ENCODE measurements around the gene ANTXR2. TPM values are rescaled to one million over a fixed set of nuclear protein-coding genes. Genes with fewer than 3 reads are reported as not detected.

ANTXR2 gene
- total RNA-seq, 4 donors from 2014 or later = 69.6 to 139 (median 118) TPM

- 10 to 27% methylated on average over 2 of the region's 2 CpGs for WGBS, 2 donors
- Histone ChIP-seq H3K9me3 (no peaks in the 10 kb centered on the region), H3K36me3 (peaks cover 0 to 28% (median 0%) of the 10 kb centered on the region in 3 donors), H3K27me3 (no peaks in the 10 kb centered on the region), H3K27ac (peak overlapping the region; percentile 71 to 95 (median 81)), H3K4me3 (peak overlapping the region in 3 of 4 donors; percentile 1 to 26 (median 11)), H3K4me1 (peaks cover 0 to 46% (median 20%) of the 10 kb centered on the region in 4 donors)
- TF ChIP-seq POLR2A (IDR thresholded peaks at IDR 0.05) (peak in 1 of 2 donors; percentile 12), EP300 (IDR thresholded peaks at IDR 0.05) (peak; percentile 83 to 91), CTCF (IDR thresholded peaks at IDR 0.05) (no peak)
- DNase-seq (ENCODE audit: low spot score in 2 of 2) = no peak
Measured at GRCh38 chr4:80036949-80037685, 35.9 kb downstream of the ANTXR2 start.

- Histone ChIP-seq H3K9me3 (no peaks in the 10 kb centered on the region), H3K27ac (peak overlapping the region; percentile 71 to 95 (median 81)), H3K36me3 (peaks cover 0 to 22% (median 0%) of the 10 kb centered on the region in 3 donors), H3K4me3 (peak overlapping the region in 2 of 4 donors; percentile 11 to 26), H3K4me1 (peaks cover 0 to 46% (median 20%) of the 10 kb centered on the region in 4 donors), H3K27me3 (no peaks in the 10 kb centered on the region)
- TF ChIP-seq POLR2A (IDR thresholded peaks at IDR 0.05) (no peak), CTCF (IDR thresholded peaks at IDR 0.05) (no peak), EP300 (IDR thresholded peaks at IDR 0.05) (no peak)
- 49 to 60% methylated on average over 7 of the region's 7 CpGs for WGBS, 2 donors
- no peak for DNase-seq (ENCODE audit: low spot score in 2 of 2)
Measured at GRCh38 chr4:80036306-80036705, 36.7 kb downstream of the ANTXR2 start.

- TF ChIP-seq POLR2A (IDR thresholded peaks at IDR 0.05) = no peak
- TF ChIP-seq EP300 (IDR thresholded peaks at IDR 0.05) = no peak
- no peak for TF ChIP-seq CTCF (IDR thresholded peaks at IDR 0.05)
- Histone ChIP-seq H3K4me1 (peaks cover 0 to 46% (median 20%) of the 10 kb centered on the region in 4 donors), H3K27ac (peak overlapping the region in 2 of 4 donors; percentile 88 to 95), H3K9me3 (no peaks in the 10 kb centered on the region), H3K36me3 (peaks cover 0 to 26% (median 0%) of the 10 kb centered on the region in 3 donors), H3K27me3 (no peaks in the 10 kb centered on the region), H3K4me3 (no peak overlapping the region)
- 78 to 80% methylated on average over 2 of the region's 2 CpGs for WGBS, 2 donors
- no peak for DNase-seq (ENCODE audit: low spot score in 2 of 2)
Measured at GRCh38 chr4:80035336-80035735, 37.7 kb downstream of the ANTXR2 start.

- DNase-seq (ENCODE audit: low spot score in 2 of 2) = no peak
- H3K4me3 ChIP-seq = no peak overlapping the region
- no peak overlapping the region for H3K27ac ChIP-seq
- no peak for TF ChIP-seq CTCF (IDR thresholded peaks at IDR 0.05)
- TF ChIP-seq POLR2A (IDR thresholded peaks at IDR 0.05) = no peak
- no peak for TF ChIP-seq EP300 (IDR thresholded peaks at IDR 0.05)
- H3K36me3 ChIP-seq = peaks cover 0 to 30% (median 0%) of the 10 kb centered on the region in 3 donors
- no peaks in the 10 kb centered on the region for H3K9me3 ChIP-seq
- H3K27me3 ChIP-seq = no peaks in the 10 kb centered on the region
- peaks cover 0 to 43% (median 20%) of the 10 kb centered on the region in 4 donors for H3K4me1 ChIP-seq
Measured at GRCh38 chr4:80033581-80033980, 39.4 kb downstream of the ANTXR2 start.

- DNase-seq (ENCODE audit: low spot score in 2 of 2) = no peak
- no peaks in the 10 kb centered on the region for H3K27me3 ChIP-seq
- WGBS, 2 donors = 67 to 77% methylated on average over 2 of the region's 2 CpGs
- H3K4me3 ChIP-seq = no peak overlapping the region
- TF ChIP-seq EP300 (IDR thresholded peaks at IDR 0.05) (no peak), CTCF (IDR thresholded peaks at IDR 0.05) (no peak), POLR2A (IDR thresholded peaks at IDR 0.05) (no peak)
- no peak overlapping the region for H3K27ac ChIP-seq
- H3K36me3 ChIP-seq = peaks cover 0 to 40% (median 0%) of the 10 kb centered on the region in 3 donors
- peaks cover 0 to 19% (median 0%) of the 10 kb centered on the region in 4 donors for H3K4me1 ChIP-seq
- H3K9me3 ChIP-seq = no peaks in the 10 kb centered on the region
Measured at GRCh38 chr4:80029364-80029763, 43.7 kb downstream of the ANTXR2 start.
